ENCODE data around the gene GBX2. TPM values are rescaled to one million over a fixed set of nuclear protein-coding genes. Genes with fewer than 3 reads are reported as not detected.

The GBX2 gene
- total RNA-seq, 1 experiment from 2014 or later: 5.9 TPM

DNA sequence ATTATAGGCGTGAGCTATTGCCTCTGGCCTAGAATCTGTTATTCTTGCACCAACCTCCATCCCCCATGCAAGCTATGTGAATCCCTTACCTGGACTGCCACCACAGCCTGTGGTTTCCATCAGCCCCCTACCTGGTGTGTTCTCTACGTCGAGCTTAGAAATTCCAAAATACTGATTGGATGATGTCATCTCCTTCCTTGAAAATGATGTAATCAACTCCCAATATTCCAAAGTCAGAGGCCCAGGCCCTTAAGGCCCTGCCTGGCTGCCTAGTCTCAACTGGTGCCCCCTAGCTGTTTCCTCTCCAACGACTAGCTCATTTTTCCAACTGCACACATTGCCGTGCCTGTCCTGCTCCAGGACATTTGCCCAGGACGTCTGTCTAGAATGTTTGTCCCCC lies 41.3 kb upstream of the GBX2 start:
- no peaks in the 10 kb centered on the region for H3K4me1 ChIP-seq (ENCODE audit: control insufficient read depth in 1 of 2, insufficient read depth in 2 of 2, low read length in 2 of 2)
- CTCF ChIA-PET: interaction anchor here (0.9 to 1.3 kb wide), 6 partner anchors 9 to 443 kb away, joined by 3 to 9 read pairs (median 4); no protein-coding TSS in a partner anchor

More for the DNA sequence above, 41.3 kb upstream of the GBX2 start:
- H3K27ac ChIP-seq (ENCODE audit: low read depth, low read length): no peak overlapping the region
- H3K36me3 ChIP-seq (ENCODE audit: control insufficient read depth in 1 of 2, insufficient read depth in 2 of 2, low read length in 2 of 2): no peaks in the 10 kb centered on the region
- ChIA-PET RAD21 (ENCODE audit: low non-redundant PET in 1 of 2, low total read pairs in 2 of 2, uncharacterized antibody in 2 of 2, unreplicated experiment in 2 of 2) (no interaction called here), POLR2A (no interaction called here)
- TF ChIP-seq EGR1 (IDR thresholded peaks at IDR 0.05; ENCODE audit: low read depth) (no peak), YY1 (IDR thresholded peaks at IDR 0.05; ENCODE audit: extremely low read depth, insufficient replicate concordance, low read depth, low read length) (no peak), CBX3 (IDR thresholded peaks at IDR 0.05; ENCODE audit: low read depth) (no peak), EZH2 (IDR thresholded peaks at IDR 0.05) (no peak), SIN3A (IDR thresholded peaks at IDR 0.05; ENCODE audit: low read depth) (no peak), EZH2phosphoT487 (IDR thresholded peaks at IDR 0.05; ENCODE audit: borderline replicate concordance) (no peak), POLR2A (IDR thresholded peaks at IDR 0.05; ENCODE audit: borderline replicate concordance, extremely low read depth, insufficient read depth, insufficient read length) (no peak), ZNF274 (IDR thresholded peaks at IDR 0.05; ENCODE audit: low read depth, low read length) (no peak), ZFX (IDR thresholded peaks at IDR 0.05) (no peak), TCF7L2 (IDR thresholded peaks at IDR 0.05; ENCODE audit: borderline replicate concordance, extremely low read depth, insufficient read depth, insufficient read length) (no peak), JUND (IDR thresholded peaks at IDR 0.05) (peak; percentile 37), ELF1 (IDR thresholded peaks at IDR 0.05; ENCODE audit: borderline replicate concordance, low read depth) (no peak), CEBPB (IDR thresholded peaks at IDR 0.05; ENCODE audit: low read depth) (peak; percentile 70), ATF3 (IDR thresholded peaks at IDR 0.05) (peak; percentile 44), SP1 (IDR thresholded peaks at IDR 0.05; ENCODE audit: low read depth) (no peak), RAD21 (IDR thresholded peaks at IDR 0.05; ENCODE audit: low read depth) (0 out of 2 replicates have a peak, but pooled peaks have one; percentile 10), SRF (IDR thresholded peaks at IDR 0.05; ENCODE audit: low read depth) (no peak), POLR2AphosphoS5 (IDR thresholded peaks at IDR 0.05; ENCODE audit: low read depth, low read length) (no peak), CTCF (IDR thresholded peaks at IDR 0.05 in 2 of 3, conservative IDR thresholded peaks at IDR 0.05 in 1 of 3; ENCODE audit: borderline replicate concordance in 1 of 3, insufficient read depth in 1 of 3, low read depth in 2 of 3, low read length in 2 of 3) (0 out of 6 replicates have a peak, but pooled peaks of 1 of the 3 experiments have one; percentile 24)
- TF ChIP-seq, protein P1, sequence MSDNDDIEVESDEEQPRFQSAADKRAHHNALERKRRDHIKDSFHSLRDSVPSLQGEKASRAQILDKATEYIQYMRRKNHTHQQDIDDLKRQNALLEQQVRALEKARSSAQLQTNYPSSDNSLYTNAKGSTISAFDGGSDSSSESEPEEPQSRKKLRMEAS (IDR thresholded peaks at IDR 0.05): no peak
- TF ChIP-seq, protein P2, sequence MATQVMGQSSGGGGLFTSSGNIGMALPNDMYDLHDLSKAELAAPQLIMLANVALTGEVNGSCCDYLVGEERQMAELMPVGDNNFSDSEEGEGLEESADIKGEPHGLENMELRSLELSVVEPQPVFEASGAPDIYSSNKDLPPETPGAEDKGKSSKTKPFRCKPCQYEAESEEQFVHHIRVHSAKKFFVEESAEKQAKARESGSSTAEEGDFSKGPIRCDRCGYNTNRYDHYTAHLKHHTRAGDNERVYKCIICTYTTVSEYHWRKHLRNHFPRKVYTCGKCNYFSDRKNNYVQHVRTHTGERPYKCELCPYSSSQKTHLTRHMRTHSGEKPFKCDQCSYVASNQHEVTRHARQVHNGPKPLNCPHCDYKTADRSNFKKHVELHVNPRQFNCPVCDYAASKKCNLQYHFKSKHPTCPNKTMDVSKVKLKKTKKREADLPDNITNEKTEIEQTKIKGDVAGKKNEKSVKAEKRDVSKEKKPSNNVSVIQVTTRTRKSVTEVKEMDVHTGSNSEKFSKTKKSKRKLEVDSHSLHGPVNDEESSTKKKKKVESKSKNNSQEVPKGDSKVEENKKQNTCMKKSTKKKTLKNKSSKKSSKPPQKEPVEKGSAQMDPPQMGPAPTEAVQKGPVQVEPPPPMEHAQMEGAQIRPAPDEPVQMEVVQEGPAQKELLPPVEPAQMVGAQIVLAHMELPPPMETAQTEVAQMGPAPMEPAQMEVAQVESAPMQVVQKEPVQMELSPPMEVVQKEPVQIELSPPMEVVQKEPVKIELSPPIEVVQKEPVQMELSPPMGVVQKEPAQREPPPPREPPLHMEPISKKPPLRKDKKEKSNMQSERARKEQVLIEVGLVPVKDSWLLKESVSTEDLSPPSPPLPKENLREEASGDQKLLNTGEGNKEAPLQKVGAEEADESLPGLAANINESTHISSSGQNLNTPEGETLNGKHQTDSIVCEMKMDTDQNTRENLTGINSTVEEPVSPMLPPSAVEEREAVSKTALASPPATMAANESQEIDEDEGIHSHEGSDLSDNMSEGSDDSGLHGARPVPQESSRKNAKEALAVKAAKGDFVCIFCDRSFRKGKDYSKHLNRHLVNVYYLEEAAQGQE (IDR thresholded peaks at IDR 0.05; ENCODE audit: low read depth): no peak
- TF ChIP-seq, protein P3, sequence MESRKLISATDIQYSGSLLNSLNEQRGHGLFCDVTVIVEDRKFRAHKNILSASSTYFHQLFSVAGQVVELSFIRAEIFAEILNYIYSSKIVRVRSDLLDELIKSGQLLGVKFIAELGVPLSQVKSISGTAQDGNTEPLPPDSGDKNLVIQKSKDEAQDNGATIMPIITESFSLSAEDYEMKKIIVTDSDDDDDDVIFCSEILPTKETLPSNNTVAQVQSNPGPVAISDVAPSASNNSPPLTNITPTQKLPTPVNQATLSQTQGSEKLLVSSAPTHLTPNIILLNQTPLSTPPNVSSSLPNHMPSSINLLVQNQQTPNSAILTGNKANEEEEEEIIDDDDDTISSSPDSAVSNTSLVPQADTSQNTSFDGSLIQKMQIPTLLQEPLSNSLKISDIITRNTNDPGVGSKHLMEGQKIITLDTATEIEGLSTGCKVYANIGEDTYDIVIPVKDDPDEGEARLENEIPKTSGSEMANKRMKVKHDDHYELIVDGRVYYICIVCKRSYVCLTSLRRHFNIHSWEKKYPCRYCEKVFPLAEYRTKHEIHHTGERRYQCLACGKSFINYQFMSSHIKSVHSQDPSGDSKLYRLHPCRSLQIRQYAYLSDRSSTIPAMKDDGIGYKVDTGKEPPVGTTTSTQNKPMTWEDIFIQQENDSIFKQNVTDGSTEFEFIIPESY (IDR thresholded peaks at IDR 0.05; ENCODE audit: extremely low read depth, insufficient replicate concordance, low read length): no peak
- no peak overlapping the region for H2AFZ ChIP-seq (ENCODE audit: low read depth, low read length, poor library complexity, severe bottlenecking)
- H3K9me2 ChIP-seq (ENCODE audit: insufficient read depth): no peaks in the 10 kb centered on the region
- no peaks in the 10 kb centered on the region for H3K79me2 ChIP-seq (ENCODE audit: insufficient read depth, low read length)
- H3K4me3 ChIP-seq (replicated peaks in 1 of 2; ENCODE audit: low read depth in 1 of 2, low read length in 2 of 2): no peak overlapping the region
- ATAC-seq (peak; percentile 60), DNase-seq (ENCODE audit: low read depth, low spot score) (peak; percentile 27)
- intact Hi-C loops (cut with micrococcal nuclease): no loop called here
- H4K20me1 ChIP-seq (ENCODE audit: insufficient read depth): no peaks in the 10 kb centered on the region
- no TSS peak for BruUV-seq (replicated peaks)
- H3K9me3 ChIP-seq (ENCODE audit: control insufficient read depth in 1 of 2, insufficient read depth in 1 of 2, low read depth in 1 of 2, low read length in 2 of 2): no peaks in the 10 kb centered on the region
- H3K9ac ChIP-seq (ENCODE audit: low read length): no peak overlapping the region
- no peak overlapping the region for H3K4me2 ChIP-seq (ENCODE audit: low read length)
- H3K27me3 ChIP-seq (ENCODE audit: insufficient read depth, low read length): no peaks in the 10 kb centered on the region
